ENCODE results near the gene TOPBP1.

GRCh38 chr3:133606902-133607301, 54.8 kb downstream of the TOPBP1 start:
- no peak for TF ChIP-seq FOXM1 (IDR thresholded peaks at IDR 0.05; ENCODE audit: borderline replicate concordance, low read depth)
- no peak for TF ChIP-seq TAF1 (IDR thresholded peaks at IDR 0.05; ENCODE audit: low read depth)
- no peak for TF ChIP-seq MAX (IDR thresholded peaks at IDR 0.05)
- no peak for TF ChIP-seq ZBTB7A (IDR thresholded peaks at IDR 0.05; ENCODE audit: low read depth)
- no peak for TF ChIP-seq REST (IDR thresholded peaks at IDR 0.05; ENCODE audit: low read depth)
- TF ChIP-seq EGR1 (IDR thresholded peaks at IDR 0.05), result no peak
- TF ChIP-seq CREB1 (IDR thresholded peaks at IDR 0.05; ENCODE audit: low read depth), result no peak
- TF ChIP-seq RAD21 (IDR thresholded peaks at IDR 0.05; ENCODE audit: low read depth), result no peak
- no peak for TF ChIP-seq USF1 (IDR thresholded peaks at IDR 0.05)
- TF ChIP-seq TCF12 (IDR thresholded peaks at IDR 0.05; ENCODE audit: low read depth), result no peak
- TF ChIP-seq EP300 (IDR thresholded peaks at IDR 0.05; ENCODE audit: borderline replicate concordance), result no peak
- TF ChIP-seq YY1 (IDR thresholded peaks at IDR 0.05; ENCODE audit: low read depth), result no peak

Measured in Ishikawa (cell line).